Measurements from ENCODE around the gene CRELD2.
A peak's percentile ranks its signal among the peaks of the same experiment; 100 is the strongest.

DNA sequence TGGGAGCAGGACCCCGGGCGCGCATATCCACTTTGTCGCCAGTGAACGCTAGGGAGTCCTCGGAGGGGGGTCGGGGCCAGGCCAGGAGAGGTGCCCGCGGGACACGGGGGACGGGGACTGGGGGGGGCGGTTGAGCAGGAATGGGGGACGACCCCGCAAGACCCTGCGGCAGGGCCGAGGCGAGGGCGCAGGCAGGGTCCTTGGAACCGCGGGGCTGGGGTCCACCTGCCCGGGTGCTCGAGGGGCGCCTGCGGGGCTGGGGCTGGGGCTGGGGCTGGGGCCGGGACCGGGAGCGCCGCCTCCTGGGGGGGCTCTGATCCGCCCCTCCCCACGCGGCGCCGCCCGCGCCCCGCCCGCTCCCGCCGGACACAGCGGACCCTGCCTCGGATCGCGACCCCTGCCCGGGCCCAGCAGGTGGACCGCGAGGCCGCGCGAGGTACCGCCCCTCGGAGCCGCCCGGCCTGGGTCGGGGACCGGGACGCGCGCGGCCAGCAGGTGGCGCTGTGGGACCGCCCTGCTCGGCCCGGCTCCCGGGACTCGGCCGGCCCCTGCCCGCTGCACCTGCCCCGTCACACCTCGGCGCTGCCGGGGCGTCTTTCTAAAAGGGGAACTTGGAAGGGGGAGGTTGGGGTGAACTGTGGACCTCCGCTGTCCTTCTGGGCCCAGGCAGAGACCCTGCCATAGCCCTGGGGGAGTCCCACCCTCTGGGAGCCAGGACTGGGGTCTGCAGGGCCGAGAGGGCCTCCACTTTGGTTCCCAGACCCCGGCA is 11.0 kb downstream of the CRELD2 start:
- TF ChIP-seq SPI1 (IDR thresholded peaks at IDR 0.05; ENCODE audit: low read depth, low read length): peak; percentile 46
- no peak for TF ChIP-seq TAF1 (IDR thresholded peaks at IDR 0.05; ENCODE audit: low read depth, low read length)
- no peak for TF ChIP-seq POLR2A (IDR thresholded peaks at IDR 0.05; ENCODE audit: low read depth, low read length)

Measured in GM12891 (cell line).